Spleen (tissue), 11 donors: Measurements from ENCODE around the gene CDK5R1. TPM values are rescaled to one million over a fixed set of nuclear protein-coding genes. Genes with fewer than 3 reads are reported as not detected.
"Not testable (repeated sequence)": the region's sequence is repeated elsewhere in the genome, so short reads cannot be mapped to it uniquely, and the experiment has no call there.

ENCODE experiments used
- DNase-seq: peaks from one replicate; pipeline ENCODE4 v3.0.0-alpha.2; 2020
- H3K27ac ChIP-seq, 8 donors: fragments of 200-600 bp; sonication (generic) in 7 of 8; 1 replicate in 4 of 8; 2 replicates in 4 of 8; pipeline versions ENCODE4 v1.5.0 to v1.8.0; 2016 to 2021; ENCODE audit warnings: inconsistent platforms in 4 of 8, mild to moderate bottlenecking in 4 of 8, moderate library complexity in 1 of 8
- H3K27me3 ChIP-seq, 7 donors: fragments of 200-600 bp; sonication (generic) in 6 of 7; replicated peaks in 1 of 7; 1 replicate in 4 of 7; 2 replicates in 3 of 7; pipeline versions ENCODE4 v1.5.0 to v1.8.0; 2016 to 2021; ENCODE audit warnings: inconsistent platforms in 3 of 7, mild to moderate bottlenecking in 1 of 7
- H3K36me3 ChIP-seq, 6 donors: fragments of 200-600 bp; sonication (generic) in 5 of 6; 1 replicate in 4 of 6; 2 replicates in 2 of 6; pipeline versions ENCODE4 v1.5.0 to v1.8.0; 2016 to 2021; ENCODE audit warnings: inconsistent platforms in 2 of 6
- H3K4me1 ChIP-seq, 6 donors: fragments of 200-600 bp; sonication (generic) in 5 of 6; 1 replicate in 3 of 6; 2 replicates in 3 of 6; pipeline versions ENCODE4 v1.5.0 to v1.8.0; 2016 to 2021; ENCODE audit warnings: inconsistent platforms in 3 of 6
- H3K4me3 ChIP-seq, 8 donors: fragments of 200-600 bp; sonication (generic) in 7 of 8; 1 replicate in 4 of 8; 2 replicates in 4 of 8; pipeline versions ENCODE4 v1.5.0 to v1.8.0; 2016 to 2021; ENCODE audit warnings: inconsistent platforms in 4 of 8, mild to moderate bottlenecking in 4 of 8, moderate library complexity in 2 of 8
- H3K9me3 ChIP-seq, 8 donors: fragments of 200-600 bp; sonication (generic) in 7 of 8; 1 replicate in 4 of 8; 2 replicates in 4 of 8; pipeline versions ENCODE4 v1.5.0 to v1.8.0; 2016 to 2021; ENCODE audit warnings: inconsistent platforms in 4 of 8
- POLR2A ChIP-seq, 3 donors: fragments of 450-650 bp; IDR thresholded peaks; one replicate each; pipeline ENCODE4 v1.5.1; 2017; ENCODE audit warnings: antibody characterized with exemption in 3 of 3, mild to moderate bottlenecking in 1 of 3
- POLR2AphosphoS5 ChIP-seq, 3 donors: sonication (generic); formaldehyde crosslinking; IDR thresholded peaks; one replicate each; pipeline ENCODE4 v1.5.1; 2017; ENCODE audit warnings: antibody characterized with exemption in 3 of 3
- WGBS, 5 donors: extraction: QIAGEN DNeasy Blood & Tissue Kit in 3 of 5; methylation state at CpG; one replicate each; pipeline versions ENCODE4 v1.1.5 to v1.1.7; 2013 to 2018; 5-methylcytosine and 5-hydroxymethylcytosine counted together
- intact Hi-C: fragments of 100-400 bp; cut with DNase I; formaldehyde crosslinking; loops from one replicate; pipeline ENCODE4 v1.15.0; 2023; ENCODE audit warnings: low total_unique reads
- polyA plus RNA-seq, 3 donors: library from polyadenylated mRNA; stranded (reverse); fragments of 200-250 nt; gene quantifications; one replicate each; pipeline ENCODE4 v1.2.1, GENCODE V29; 2013
- total RNA-seq, 7 donors: library from RNA; depleted of rRNA in 3 of 7; stranded (reverse); fragments of >200 nt in 3 of 7; fragmentation: NEBNext Ultra II Directional in 4 of 7; extraction: Animal tissue kit (Norgen Biotek cat#: 25700) in 4 of 7; gene quantifications; one replicate each; pipeline versions ENCODE4 v1.1.0 to v1.2.1, GENCODE V29; 2016 to 2021
- TF ChIP-seq, protein P1 (sequence below), 11 experiments: fragments of 200-600 bp in 7 of 11; fragments of 450-650 bp in 4 of 11; sonication (generic) in 4 of 11; IDR thresholded peaks in 8 of 11; conservative IDR thresholded peaks in 3 of 11; 1 replicate in 7 of 11; 2 replicates in 4 of 11; pipeline versions ENCODE4 v1.4.0 to v1.8.0; 2016 to 2021; ENCODE audit warnings: antibody characterized with exemption in 11 of 11, inconsistent platforms in 4 of 11, mild to moderate bottlenecking in 1 of 11
- donor health status: healthy with polysubstance abuse.
- donor health status: DM: no; HTN: no; CAD: no; lungs with moderate emphysema.
- donor health status: DM: no; HTN: no; CAD: no.
- donor health status: Bipolar disorder and iron deficiency.
- donor health status: healthy.
- donor health status: DM: no; HTN: no; CAD: no.
- donor health status: DM: yes; HTN: yes; CAD: no.

Gene CDK5R1
- total and polyA plus RNA-seq, 10 donors = 13.0 to 28.2 (median 20.2) TPM

- Histone ChIP-seq H3K9me3 (no peaks in the 10 kb centered on the region), H3K27ac (no peak overlapping the region), H3K27me3 (no peaks in the 10 kb centered on the region), H3K4me3 (peak overlapping the region in 5 of 8 donors; percentile 86 to 100 (median 99)), H3K4me1 (peaks cover 19 to 60% (median 38%) of the 10 kb centered on the region in 6 donors), H3K36me3 (peaks cover 0 to 43% (median 35%) of the 10 kb centered on the region in 6 donors)
- whole genome bisulfite sequencing, 5 donors = 35 to 65% (median 42%) methylated on average over 2 of the region's 2 CpGs
- no peak for DNase-seq
- intact Hi-C loops = no loop called here
- TF ChIP-seq POLR2A (IDR thresholded peaks at IDR 0.05) (no peak), POLR2AphosphoS5 (IDR thresholded peaks at IDR 0.05) (no peak)
- TF ChIP-seq, protein P1, sequence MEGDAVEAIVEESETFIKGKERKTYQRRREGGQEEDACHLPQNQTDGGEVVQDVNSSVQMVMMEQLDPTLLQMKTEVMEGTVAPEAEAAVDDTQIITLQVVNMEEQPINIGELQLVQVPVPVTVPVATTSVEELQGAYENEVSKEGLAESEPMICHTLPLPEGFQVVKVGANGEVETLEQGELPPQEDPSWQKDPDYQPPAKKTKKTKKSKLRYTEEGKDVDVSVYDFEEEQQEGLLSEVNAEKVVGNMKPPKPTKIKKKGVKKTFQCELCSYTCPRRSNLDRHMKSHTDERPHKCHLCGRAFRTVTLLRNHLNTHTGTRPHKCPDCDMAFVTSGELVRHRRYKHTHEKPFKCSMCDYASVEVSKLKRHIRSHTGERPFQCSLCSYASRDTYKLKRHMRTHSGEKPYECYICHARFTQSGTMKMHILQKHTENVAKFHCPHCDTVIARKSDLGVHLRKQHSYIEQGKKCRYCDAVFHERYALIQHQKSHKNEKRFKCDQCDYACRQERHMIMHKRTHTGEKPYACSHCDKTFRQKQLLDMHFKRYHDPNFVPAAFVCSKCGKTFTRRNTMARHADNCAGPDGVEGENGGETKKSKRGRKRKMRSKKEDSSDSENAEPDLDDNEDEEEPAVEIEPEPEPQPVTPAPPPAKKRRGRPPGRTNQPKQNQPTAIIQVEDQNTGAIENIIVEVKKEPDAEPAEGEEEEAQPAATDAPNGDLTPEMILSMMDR (IDR thresholded peaks at IDR 0.05 in 8 of 11, conservative IDR thresholded peaks at IDR 0.05 in 3 of 11) = no peak
These were observed 40.8 kb upstream of the CDK5R1 start for GRCh38 chr17:32445971-32446370.

DNA sequence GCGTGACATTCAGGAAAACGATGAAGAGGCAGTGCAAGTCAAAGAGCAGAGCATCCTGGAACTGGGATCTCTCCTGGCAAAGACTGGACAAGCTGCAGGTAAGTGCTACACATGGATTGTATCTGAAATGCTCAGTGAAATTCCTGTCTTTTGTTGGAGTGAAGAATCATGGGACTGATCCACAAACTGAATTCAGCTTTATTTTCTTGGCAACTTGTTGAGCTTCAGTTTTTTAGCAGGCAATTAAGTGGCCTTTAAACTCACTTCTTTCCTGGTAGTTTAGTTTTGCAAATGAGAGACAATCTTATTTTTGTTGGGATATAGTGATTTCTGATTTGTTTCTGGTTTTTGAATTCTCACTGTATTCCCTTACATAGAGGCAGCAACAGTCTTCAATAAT, 39.8 kb upstream of the CDK5R1 start:
- 82 to 93% (median 89%) methylated on average over 2 of the region's 2 CpGs for WGBS, 5 donors
- H3K4me1 ChIP-seq = peaks cover 19 to 68% (median 38%) of the 10 kb centered on the region in 6 donors
- H3K4me3 ChIP-seq = no peak overlapping the region
- no peak overlapping the region for H3K27ac ChIP-seq
- H3K27me3 ChIP-seq = no peaks in the 10 kb centered on the region
- intact Hi-C loops = no loop called here
- no peaks in the 10 kb centered on the region for H3K9me3 ChIP-seq
- no peak for DNase-seq
- no peak for TF ChIP-seq POLR2AphosphoS5 (IDR thresholded peaks at IDR 0.05)
- TF ChIP-seq, protein P1 (IDR thresholded peaks at IDR 0.05 in 8 of 11, conservative IDR thresholded peaks at IDR 0.05 in 3 of 11) = no peak
- no peak for TF ChIP-seq POLR2A (IDR thresholded peaks at IDR 0.05)
- peaks cover 0 to 53% (median 43%) of the 10 kb centered on the region in 6 donors for H3K36me3 ChIP-seq

DNA sequence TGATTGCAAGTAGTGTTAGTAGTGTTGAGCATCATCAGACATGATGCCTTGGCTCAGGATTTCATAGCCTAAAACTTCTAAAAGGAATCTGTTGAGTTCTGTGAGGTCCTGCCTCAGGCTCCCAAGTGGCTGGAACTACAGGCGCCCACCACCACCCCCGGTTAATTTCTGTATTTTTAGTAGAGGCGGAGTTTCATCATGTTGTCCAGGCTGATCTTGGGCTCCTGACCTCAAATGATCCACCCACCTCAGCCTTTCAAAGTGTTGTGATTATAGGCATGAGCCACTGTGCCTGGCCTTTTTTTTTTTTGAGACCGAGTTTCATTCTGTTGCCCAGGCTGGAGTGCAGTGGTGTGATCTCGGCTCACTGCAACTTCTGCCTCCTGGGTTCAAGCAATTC, 36.8 kb upstream of the CDK5R1 start:
- H3K4me3 ChIP-seq = no peak overlapping the region
- intact Hi-C loops = no loop called here
- H3K36me3 ChIP-seq = peaks cover 5 to 83% (median 69%) of the 10 kb centered on the region in 6 donors
- no peak for DNase-seq
- H3K9me3 ChIP-seq = no peaks in the 10 kb centered on the region
- H3K27me3 ChIP-seq = no peaks in the 10 kb centered on the region
- WGBS, 5 donors = 94 to 97% (median 96%) methylated on average over 5 of the region's 5 CpGs
- peaks cover 19 to 67% (median 30%) of the 10 kb centered on the region in 6 donors for H3K4me1 ChIP-seq
- TF ChIP-seq POLR2AphosphoS5 (IDR thresholded peaks at IDR 0.05) (no peak), POLR2A (IDR thresholded peaks at IDR 0.05) (no peak)
- TF ChIP-seq, protein P1 (IDR thresholded peaks at IDR 0.05 in 8 of 11, conservative IDR thresholded peaks at IDR 0.05 in 3 of 11) = no peak
- H3K27ac ChIP-seq = no peak overlapping the region

- WGBS, 5 donors = 93 to 96% (median 95%) methylated on average over 6 of the region's 6 CpGs
- H3K27ac ChIP-seq, H3K27me3 ChIP-seq, H3K4me3 ChIP-seq, intact Hi-C loops, DNase-seq, H3K9me3 ChIP-seq: not testable (repeated sequence)
- Histone ChIP-seq H3K4me1 (peaks cover 16 to 63% (median 26%) of the 10 kb centered on the region in 6 donors), H3K36me3 (peaks cover 5 to 87% (median 73%) of the 10 kb centered on the region in 6 donors)
These were observed 36.4 kb upstream of the CDK5R1 start for GRCh38 chr17:32450379-32450778.

- intact Hi-C loops = no loop called here
- Histone ChIP-seq H3K27me3 (no peaks in the 10 kb centered on the region), H3K4me3 (no peak overlapping the region), H3K4me1 (peaks cover under 1 to 48% (median 11%) of the 10 kb centered on the region in 6 donors), H3K9me3 (no peaks in the 10 kb centered on the region), H3K36me3 (peaks cover 5 to 100% (median 87%) of the 10 kb centered on the region in 6 donors), H3K27ac (no peak overlapping the region)
- TF ChIP-seq, protein P1 (IDR thresholded peaks at IDR 0.05 in 8 of 11, conservative IDR thresholded peaks at IDR 0.05 in 3 of 11) = no peak
- TF ChIP-seq POLR2AphosphoS5 (IDR thresholded peaks at IDR 0.05) = no peak
- TF ChIP-seq POLR2A (IDR thresholded peaks at IDR 0.05) = no peak
- DNase-seq = no peak
- 72 to 97% (median 82%) methylated on average over 2 of the region's 2 CpGs for WGBS, 5 donors
These were observed 34.9 kb upstream of the CDK5R1 start for GRCh38 chr17:32451879-32452278.
